Pancreas (tissue), 10 donors: ENCODE measurements around the gene STYX. TPM values are rescaled to one million over a fixed set of nuclear protein-coding genes. Genes with fewer than 3 reads are reported as not detected.

Source experiments
- ATAC-seq, 4 donors: fragments of 200-7000 bp; cut with Tn5 transposase; one replicate each; pipeline versions ENCODE4 v1.8.0 to v1.9.1; 2020; ENCODE audit warnings: mild to moderate bottlenecking in 4 of 4, moderate library complexity in 4 of 4
- DNase-seq, 6 donors: peaks; one replicate each; pipeline ENCODE4 v3.0.0-alpha.2; 2020
- FAIRE-seq: peaks from 2 replicates; lab custom pipeline; 2012; peaks lifted over from hg19 to GRCh38; lab: Jason Lieb, UNC
- H3K27ac ChIP-seq, 4 donors: fragments of 200-600 bp; sonication (generic); 1 replicate in 3 of 4; 2 replicates in 1 of 4; pipeline versions ENCODE4 v1.5.0 to v1.8.0; 2020
- H3K27me3 ChIP-seq, 4 donors: fragments of 200-600 bp; one replicate each; pipeline ENCODE4 v1.8.0; 2021
- H3K36me3 ChIP-seq, 3 donors: fragments of 200-600 bp; sonication (generic) in 1 of 3; one replicate each; pipeline versions ENCODE4 v1.5.0 to v1.8.0; 2020 to 2021
- H3K4me1 ChIP-seq, 3 donors: fragments of 200-600 bp; one replicate each; pipeline ENCODE4 v1.8.0; 2021
- H3K4me3 ChIP-seq, 4 donors: fragments of 200-600 bp; sonication (generic) in 2 of 4; one replicate each; pipeline versions ENCODE4 v1.5.0 to v1.8.0; 2020 to 2021
- H3K9me3 ChIP-seq, 4 donors: fragments of 200-600 bp; one replicate each; pipeline ENCODE4 v1.8.0; 2021
- WGBS, 2 donors: extraction: QIAGEN DNeasy Blood & Tissue Kit; methylation state at CpG; one replicate each; pipeline ENCODE4 v1.1.7; 2013; 5-methylcytosine and 5-hydroxymethylcytosine counted together
- intact Hi-C, 3 donors: fragments of 100-400 bp; cut with DNase I; formaldehyde crosslinking; loops; one replicate each; pipeline versions ENCODE4 v1.11.1 to v1.14.2; 2022
- polyA plus RNA-seq, 2 donors: library from polyadenylated mRNA; stranded (reverse); fragments of 200-250 nt; gene quantifications; one replicate each; pipeline ENCODE4 v1.2.3, GENCODE V29; 2013
- total RNA-seq, 6 donors: library from RNA; stranded (reverse); fragmentation: NEBNext Ultra II Directional in 4 of 6; extraction: Animal tissue kit (Norgen Biotek cat#: 25700) in 4 of 6; gene quantifications; one replicate each; pipeline versions ENCODE4 v1.2.1 to v1.2.4, GENCODE V29; 2021 to 2023
- TF ChIP-seq, protein P1 (sequence below), 4 donors: fragments of 200-600 bp; sonication (generic) in 3 of 4; IDR thresholded peaks; one replicate each; pipeline versions ENCODE4 v1.5.0 to v1.8.0; 2021; ENCODE audit warnings: antibody characterized with exemption in 4 of 4
- donor health status: healthy with polysubstance abuse.
- donor health status: DM: no; HTN: no; CAD: no; lungs with moderate emphysema.
- donor health status: DM: no; HTN: no; CAD: no.
- donor health status: control.
- donor health status: control.
- donor health status: Bipolar disorder and iron deficiency.
- donor health status: DM: yes; HTN: yes; CAD: no.
- donor health status: DM: no; HTN: no; CAD: no.
- donor health status: DM: no; HTN: no; CAD: no.
- donor health status: DM: yes; HTN: yes; CAD: no.

STYX gene
- total and polyA plus RNA-seq, 8 donors = 2.9 to 7.8 (median 5.1) TPM

DNA sequence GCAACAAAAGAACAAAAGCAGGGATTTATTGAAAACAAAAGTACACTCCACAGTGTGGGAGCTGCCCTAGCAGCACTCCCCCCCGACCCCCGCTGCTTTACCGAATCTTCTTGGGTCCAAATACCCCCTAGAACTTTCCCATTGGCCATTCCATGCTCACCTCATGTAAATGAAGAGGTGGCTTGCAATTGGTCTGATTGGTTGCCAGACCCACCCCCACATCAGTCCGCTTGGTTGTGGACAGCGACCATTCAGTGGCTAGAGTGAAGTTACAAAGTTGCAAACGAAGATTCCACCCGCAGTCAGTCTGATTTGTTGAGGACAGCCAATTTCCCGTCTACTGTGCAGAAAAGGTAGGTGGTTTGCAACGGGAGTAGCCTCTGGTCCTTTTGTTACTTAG, 3.9 kb downstream of the STYX start:
- no peak for FAIRE-seq
- H3K36me3 ChIP-seq = no peaks in the 10 kb centered on the region
- peaks cover 0 to 28% (median 0%) of the 10 kb centered on the region in 3 donors for H3K4me1 ChIP-seq
- intact Hi-C loops = no loop called here
- WGBS, 2 donors = 96 to 99% methylated on average over 9 of the region's 9 CpGs
- no peak for DNase-seq
- no peaks in the 10 kb centered on the region for H3K9me3 ChIP-seq
- TF ChIP-seq, protein P1, sequence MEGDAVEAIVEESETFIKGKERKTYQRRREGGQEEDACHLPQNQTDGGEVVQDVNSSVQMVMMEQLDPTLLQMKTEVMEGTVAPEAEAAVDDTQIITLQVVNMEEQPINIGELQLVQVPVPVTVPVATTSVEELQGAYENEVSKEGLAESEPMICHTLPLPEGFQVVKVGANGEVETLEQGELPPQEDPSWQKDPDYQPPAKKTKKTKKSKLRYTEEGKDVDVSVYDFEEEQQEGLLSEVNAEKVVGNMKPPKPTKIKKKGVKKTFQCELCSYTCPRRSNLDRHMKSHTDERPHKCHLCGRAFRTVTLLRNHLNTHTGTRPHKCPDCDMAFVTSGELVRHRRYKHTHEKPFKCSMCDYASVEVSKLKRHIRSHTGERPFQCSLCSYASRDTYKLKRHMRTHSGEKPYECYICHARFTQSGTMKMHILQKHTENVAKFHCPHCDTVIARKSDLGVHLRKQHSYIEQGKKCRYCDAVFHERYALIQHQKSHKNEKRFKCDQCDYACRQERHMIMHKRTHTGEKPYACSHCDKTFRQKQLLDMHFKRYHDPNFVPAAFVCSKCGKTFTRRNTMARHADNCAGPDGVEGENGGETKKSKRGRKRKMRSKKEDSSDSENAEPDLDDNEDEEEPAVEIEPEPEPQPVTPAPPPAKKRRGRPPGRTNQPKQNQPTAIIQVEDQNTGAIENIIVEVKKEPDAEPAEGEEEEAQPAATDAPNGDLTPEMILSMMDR (IDR thresholded peaks at IDR 0.05) = no peak
- no peaks in the 10 kb centered on the region for H3K27me3 ChIP-seq
- H3K27ac ChIP-seq = no peak overlapping the region
- no peak for ATAC-seq
- no peak overlapping the region for H3K4me3 ChIP-seq

DNA sequence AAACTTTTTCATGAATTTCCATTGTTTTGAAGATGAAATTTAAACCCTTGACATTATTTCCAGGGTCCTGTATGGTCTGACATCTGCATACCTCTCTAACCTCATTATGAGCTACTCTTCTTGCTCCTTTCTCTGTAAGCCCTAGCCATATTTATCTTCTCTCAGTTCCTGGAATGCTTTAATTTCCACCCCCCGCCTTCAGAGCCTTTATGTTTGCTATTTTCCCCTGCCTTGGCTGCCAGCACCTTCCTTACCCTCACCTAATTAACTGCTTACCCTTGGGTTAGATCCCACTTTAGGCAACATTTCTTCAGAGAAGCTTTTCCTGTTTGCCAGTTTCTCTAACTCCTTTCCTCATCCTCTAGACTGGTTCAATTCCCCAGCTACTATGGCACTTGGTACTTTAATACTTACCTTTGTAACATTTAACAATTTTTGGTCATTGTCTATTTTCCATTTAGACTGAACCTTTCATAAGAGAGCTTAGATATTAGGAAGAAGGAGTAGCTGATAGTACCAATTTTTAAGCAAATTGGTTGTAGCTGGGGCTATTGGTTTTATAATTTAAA, 6.0 kb downstream of the STYX start:
- peaks cover 0 to 27% (median 0%) of the 10 kb centered on the region in 3 donors for H3K4me1 ChIP-seq
- intact Hi-C loops = no loop called here
- ATAC-seq (peak in 3 of 4 donors; percentile 41 to 81 (median 70)), FAIRE-seq (no peak), DNase-seq (no peak)
- no peaks in the 10 kb centered on the region for H3K36me3 ChIP-seq
- TF ChIP-seq, protein P1 (IDR thresholded peaks at IDR 0.05) = no peak
- no peaks in the 10 kb centered on the region for H3K9me3 ChIP-seq
- H3K27me3 ChIP-seq = no peaks in the 10 kb centered on the region
- 13 to 17% methylated on average over 1 of the region's 1 CpG for WGBS, 2 donors
- peak overlapping the region in 2 of 4 donors; percentile 8 to 58 for H3K27ac ChIP-seq
- H3K4me3 ChIP-seq = no peak overlapping the region

DNA sequence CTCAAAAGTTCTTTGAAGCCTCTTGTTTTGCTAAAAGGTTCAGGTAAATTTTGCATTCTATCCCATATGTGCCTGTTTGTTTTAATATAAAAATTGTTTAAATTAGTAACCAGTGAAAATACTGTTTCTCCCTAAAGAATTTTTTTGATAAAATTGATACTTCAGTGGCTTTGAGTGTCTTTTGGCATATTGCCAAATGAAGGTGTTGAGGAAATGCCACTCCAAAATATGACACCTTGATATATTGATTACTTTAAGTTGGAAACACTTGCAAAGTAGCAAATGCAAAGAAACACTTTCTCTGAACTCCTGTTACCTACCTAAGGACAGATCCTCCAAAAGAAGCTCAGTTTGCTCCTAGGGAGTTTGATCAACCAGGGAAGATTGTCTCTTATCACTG, 8.4 kb downstream of the STYX start:
- no peaks in the 10 kb centered on the region for H3K27me3 ChIP-seq
- no peaks in the 10 kb centered on the region for H3K36me3 ChIP-seq
- TF ChIP-seq, protein P1 (IDR thresholded peaks at IDR 0.05) = no peak
- DNase-seq (no peak), FAIRE-seq (no peak), ATAC-seq (no peak)
- peaks cover 0 to 22% (median 0%) of the 10 kb centered on the region in 3 donors for H3K4me1 ChIP-seq
- intact Hi-C loops = no loop called here
- no peaks in the 10 kb centered on the region for H3K9me3 ChIP-seq
- no peak overlapping the region for H3K4me3 ChIP-seq
- H3K27ac ChIP-seq = no peak overlapping the region

DNA sequence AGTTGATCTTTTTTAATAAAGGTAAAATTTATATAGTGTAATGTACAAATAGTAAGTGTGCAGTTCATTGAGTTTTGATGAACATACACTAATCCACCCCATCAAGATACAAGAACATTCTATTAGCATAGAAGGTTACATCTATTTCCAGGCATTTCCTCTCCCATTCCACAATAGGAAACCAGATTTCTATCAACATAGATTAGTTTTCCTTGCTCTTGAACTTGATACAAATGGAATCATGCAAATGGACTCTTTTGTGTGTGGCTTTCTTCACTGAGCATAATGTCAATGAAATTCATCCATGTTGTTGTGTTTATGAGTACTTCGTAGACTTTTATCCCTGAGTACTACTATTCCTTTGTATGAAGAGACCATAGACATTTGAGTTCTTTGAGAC, 10.8 kb downstream of the STYX start:
- FAIRE-seq = no peak

DNA sequence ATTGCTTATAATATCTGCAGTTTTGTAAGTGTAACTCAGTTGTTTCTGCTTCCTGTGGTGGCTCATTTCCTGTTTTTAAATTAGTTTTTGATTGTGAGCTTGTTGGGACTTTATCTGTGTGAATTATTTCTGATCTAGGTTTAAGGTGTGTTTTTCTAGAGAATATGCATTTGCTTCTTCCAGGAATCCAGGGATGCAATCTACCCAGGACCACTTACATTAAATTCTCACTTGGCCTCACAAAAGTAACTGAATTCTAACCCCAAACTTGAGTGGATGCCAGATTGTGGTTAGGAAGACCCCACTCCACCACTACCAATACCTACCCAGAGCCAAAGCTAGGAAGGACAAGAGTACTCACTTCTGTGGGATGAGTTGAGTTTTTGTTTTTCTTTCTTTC, 11.9 kb downstream of the STYX start:
- no peaks in the 10 kb centered on the region for H3K27me3 ChIP-seq
- peak overlapping the region in 2 of 4 donors; percentile 6 to 19 for H3K27ac ChIP-seq

More for the DNA sequence above, 10.8 kb downstream of the STYX start:
- Histone ChIP-seq H3K4me1 (peaks cover 0 to 16% (median 0%) of the 10 kb centered on the region in 3 donors), H3K27me3 (no peaks in the 10 kb centered on the region), H3K27ac (no peak overlapping the region), H3K9me3 (no peaks in the 10 kb centered on the region), H3K36me3 (no peaks in the 10 kb centered on the region), H3K4me3 (no peak overlapping the region)
- ATAC-seq = no peak
- WGBS, 2 donors = 97 to 98% methylated on average over 1 of the region's 1 CpG
- TF ChIP-seq, protein P1 (IDR thresholded peaks at IDR 0.05) = no peak
- DNase-seq = no peak
- intact Hi-C loops = no loop called here

More for the DNA sequence above, 11.9 kb downstream of the STYX start:
- no peak for ATAC-seq
- no peak for DNase-seq
- TF ChIP-seq, protein P1 (IDR thresholded peaks at IDR 0.05) = no peak
- Histone ChIP-seq H3K36me3 (peaks cover 0 to 7% (median 0%) of the 10 kb centered on the region in 3 donors), H3K4me1 (peaks cover 0 to 6% (median 0%) of the 10 kb centered on the region in 3 donors), H3K4me3 (no peak overlapping the region), H3K9me3 (no peaks in the 10 kb centered on the region)
- no peak for FAIRE-seq
- intact Hi-C loops = no loop called here
